ENCODE measurements around the gene CYP2A7.
"Not testable (repeated sequence)": the region's sequence is repeated elsewhere in the genome, so short reads cannot be mapped to it uniquely, and the experiment has no call there.

The CYP2A7 gene

DNA sequence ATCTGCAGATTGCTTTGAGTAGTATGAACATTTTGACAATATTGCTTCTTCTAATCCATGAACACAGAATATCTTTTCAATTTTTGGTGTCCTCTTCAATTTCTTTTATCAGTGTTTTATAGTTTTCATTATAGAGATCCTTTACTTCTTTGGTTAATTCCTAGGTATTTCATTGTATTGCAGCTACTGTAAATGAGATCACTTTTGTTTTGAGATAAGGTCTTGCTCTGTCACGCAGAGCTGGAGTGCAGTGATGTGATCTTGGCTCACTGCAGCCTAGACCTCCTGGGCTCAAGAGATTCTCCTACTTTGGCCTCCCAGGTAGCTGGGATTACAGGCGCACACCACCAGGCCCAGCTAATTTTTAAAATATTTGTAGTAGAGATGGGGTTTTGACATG, 9.8 kb downstream of the CYP2A7 start:
- H4K20me1 ChIP-seq (ENCODE audit: low read depth, low read length): no peaks in the 10 kb centered on the region
- H3K9me2 ChIP-seq (replicated peaks; ENCODE audit: insufficient read depth, low read length): no peaks in the 10 kb centered on the region
- H3K27me3 ChIP-seq (ENCODE audit: low read length): no peaks in the 10 kb centered on the region
- H3K36me3 ChIP-seq (ENCODE audit: low read length): no peaks in the 10 kb centered on the region
- no peaks in the 10 kb centered on the region for H3F3A ChIP-seq (ENCODE audit: insufficient read depth)
- H3K9me3 ChIP-seq (ENCODE audit: insufficient read depth, low read length): no peaks in the 10 kb centered on the region
- no peak overlapping the region for H2AFZ ChIP-seq (ENCODE audit: low read depth, low read length, severe bottlenecking)
- H3K9ac ChIP-seq (ENCODE audit: low read length): no peak overlapping the region
- H3K4me3 ChIP-seq (ENCODE audit: insufficient read depth, low read length, poor library complexity, severe bottlenecking): no peak overlapping the region
- no peak overlapping the region for H3K27ac ChIP-seq (ENCODE audit: low read depth, low read length)
- TF ChIP-seq, protein P1, sequence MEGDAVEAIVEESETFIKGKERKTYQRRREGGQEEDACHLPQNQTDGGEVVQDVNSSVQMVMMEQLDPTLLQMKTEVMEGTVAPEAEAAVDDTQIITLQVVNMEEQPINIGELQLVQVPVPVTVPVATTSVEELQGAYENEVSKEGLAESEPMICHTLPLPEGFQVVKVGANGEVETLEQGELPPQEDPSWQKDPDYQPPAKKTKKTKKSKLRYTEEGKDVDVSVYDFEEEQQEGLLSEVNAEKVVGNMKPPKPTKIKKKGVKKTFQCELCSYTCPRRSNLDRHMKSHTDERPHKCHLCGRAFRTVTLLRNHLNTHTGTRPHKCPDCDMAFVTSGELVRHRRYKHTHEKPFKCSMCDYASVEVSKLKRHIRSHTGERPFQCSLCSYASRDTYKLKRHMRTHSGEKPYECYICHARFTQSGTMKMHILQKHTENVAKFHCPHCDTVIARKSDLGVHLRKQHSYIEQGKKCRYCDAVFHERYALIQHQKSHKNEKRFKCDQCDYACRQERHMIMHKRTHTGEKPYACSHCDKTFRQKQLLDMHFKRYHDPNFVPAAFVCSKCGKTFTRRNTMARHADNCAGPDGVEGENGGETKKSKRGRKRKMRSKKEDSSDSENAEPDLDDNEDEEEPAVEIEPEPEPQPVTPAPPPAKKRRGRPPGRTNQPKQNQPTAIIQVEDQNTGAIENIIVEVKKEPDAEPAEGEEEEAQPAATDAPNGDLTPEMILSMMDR (IDR thresholded peaks at IDR 0.05; ENCODE audit: insufficient read depth, low read length, poor library complexity, severe bottlenecking): no peak
- TF ChIP-seq EZH2phosphoT487 (conservative IDR thresholded peaks at IDR 0.05; ENCODE audit: low read length): no peak
- no peak overlapping the region for H3K4me2 ChIP-seq (ENCODE audit: low read depth, low read length, poor library complexity, severe bottlenecking)
- H3K79me2 ChIP-seq (ENCODE audit: insufficient read depth, low read length): no peaks in the 10 kb centered on the region

DNA sequence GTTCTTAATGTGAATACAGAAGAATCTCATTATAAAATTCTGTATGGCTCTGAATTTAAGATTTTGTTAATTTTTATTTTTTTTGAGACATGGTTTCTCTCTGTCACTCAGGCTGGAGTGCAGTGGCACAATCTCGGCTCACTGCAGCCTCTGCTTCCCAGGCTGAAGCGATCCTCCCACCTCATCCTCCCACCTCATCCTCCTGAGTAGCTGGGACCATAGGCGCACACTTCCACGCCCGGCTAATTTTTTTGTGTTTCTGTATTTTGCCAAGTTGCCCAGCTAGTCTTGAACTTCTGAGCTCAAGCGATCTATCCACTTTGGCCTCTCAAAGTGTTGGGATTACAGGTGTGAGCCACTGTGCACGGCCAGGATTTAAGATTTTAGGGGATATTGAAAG, 14.3 kb downstream of the CYP2A7 start:
- H3K36me3 ChIP-seq (ENCODE audit: low read length): no peaks in the 10 kb centered on the region
- no peaks in the 10 kb centered on the region for H3K27me3 ChIP-seq (ENCODE audit: low read length)
- H3K79me2 ChIP-seq (ENCODE audit: insufficient read depth, low read length): no peaks in the 10 kb centered on the region
- H3K9ac ChIP-seq (ENCODE audit: low read length): no peak overlapping the region
- H3K4me3 ChIP-seq (ENCODE audit: insufficient read depth, low read length, poor library complexity, severe bottlenecking): no peak overlapping the region
- no peaks in the 10 kb centered on the region for H3F3A ChIP-seq (ENCODE audit: insufficient read depth)
- no peaks in the 10 kb centered on the region for H3K9me3 ChIP-seq (ENCODE audit: insufficient read depth, low read length)
- H3K4me2 ChIP-seq (ENCODE audit: low read depth, low read length, poor library complexity, severe bottlenecking): no peak overlapping the region
- no peaks in the 10 kb centered on the region for H4K20me1 ChIP-seq (ENCODE audit: low read depth, low read length)
- no peak for TF ChIP-seq EZH2phosphoT487 (conservative IDR thresholded peaks at IDR 0.05; ENCODE audit: low read length)
- TF ChIP-seq, protein P1 (IDR thresholded peaks at IDR 0.05; ENCODE audit: insufficient read depth, low read length, poor library complexity, severe bottlenecking): no peak
- H3K27ac ChIP-seq (ENCODE audit: low read depth, low read length): no peak overlapping the region
- H3K9me2 ChIP-seq (replicated peaks; ENCODE audit: insufficient read depth, low read length): no peaks in the 10 kb centered on the region
- no peak overlapping the region for H2AFZ ChIP-seq (ENCODE audit: low read depth, low read length, severe bottlenecking)

DNA sequence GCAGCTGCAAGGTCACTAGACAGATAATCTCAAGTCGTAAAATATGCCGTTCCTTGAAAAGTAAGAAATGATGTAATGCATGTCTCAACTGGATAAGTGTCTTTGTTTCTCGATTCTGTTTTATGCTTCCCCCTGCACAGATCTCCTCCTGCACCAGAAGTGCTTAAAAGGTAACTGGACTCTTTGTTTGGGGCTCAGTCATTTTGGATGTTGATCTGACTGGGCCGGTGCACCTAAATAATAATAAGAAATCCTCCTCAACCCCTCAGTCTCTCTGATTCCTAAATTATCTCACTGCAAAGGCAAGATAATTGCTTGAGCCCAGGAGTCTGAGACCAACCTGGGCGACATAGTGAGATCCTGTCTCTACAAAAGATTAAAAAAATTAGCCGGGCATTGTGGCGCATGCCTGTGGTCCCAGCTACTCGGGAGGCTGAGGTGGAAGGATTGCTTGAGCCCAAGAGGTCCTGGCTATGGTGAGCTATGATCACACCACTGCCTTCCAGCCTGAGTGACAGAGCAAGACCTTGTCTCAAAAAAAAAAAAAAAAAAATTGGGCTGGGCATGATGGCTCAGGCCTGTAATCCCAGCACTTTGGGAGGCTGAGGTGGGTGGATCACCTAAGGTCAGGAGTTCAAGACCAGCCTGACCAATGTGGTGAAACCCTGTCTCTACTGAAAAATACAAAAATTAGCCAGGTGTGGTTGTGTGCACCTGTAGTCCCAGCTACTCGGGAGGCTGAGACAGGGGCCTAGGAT, 17.1 kb downstream of the CYP2A7 start:
- not testable (repeated sequence) for H3K9me2 ChIP-seq (replicated peaks; ENCODE audit: insufficient read depth, low read length); H3F3A ChIP-seq (ENCODE audit: insufficient read depth); H3K27me3 ChIP-seq (ENCODE audit: low read length); H3K9me3 ChIP-seq (ENCODE audit: insufficient read depth, low read length); H3K27ac ChIP-seq (ENCODE audit: low read depth, low read length); H3K4me3 ChIP-seq (ENCODE audit: insufficient read depth, low read length, poor library complexity, severe bottlenecking); H3K9ac ChIP-seq (ENCODE audit: low read length); H3K79me2 ChIP-seq (ENCODE audit: insufficient read depth, low read length); H4K20me1 ChIP-seq (ENCODE audit: low read depth, low read length); H2AFZ ChIP-seq (ENCODE audit: low read depth, low read length, severe bottlenecking); H3K36me3 ChIP-seq (ENCODE audit: low read length); H3K4me2 ChIP-seq (ENCODE audit: low read depth, low read length, poor library complexity, severe bottlenecking)

DNA sequence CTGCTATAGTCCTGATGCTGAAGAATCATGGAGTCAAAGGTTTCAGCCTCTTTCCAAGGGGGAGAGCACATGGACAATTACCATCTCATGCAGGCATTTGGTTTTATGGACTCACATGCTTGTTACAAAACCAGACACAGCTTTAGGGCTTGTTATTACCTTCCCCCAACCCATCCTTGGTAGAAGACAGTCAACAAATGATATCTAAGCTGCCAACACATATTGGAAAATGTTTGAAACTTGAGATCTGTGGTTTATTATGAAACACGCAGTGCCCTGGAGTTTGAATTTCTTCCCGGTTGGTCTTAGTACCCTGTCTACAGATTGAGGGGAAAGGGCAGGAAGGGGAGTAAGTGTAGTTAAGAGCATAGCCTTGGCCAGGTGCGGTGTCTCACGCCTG, 19.2 kb downstream of the CYP2A7 start:
- no peak overlapping the region for H3K4me2 ChIP-seq (ENCODE audit: low read depth, low read length, poor library complexity, severe bottlenecking)
- H3K79me2 ChIP-seq (ENCODE audit: insufficient read depth, low read length): no peaks in the 10 kb centered on the region
- no peak overlapping the region for H2AFZ ChIP-seq (ENCODE audit: low read depth, low read length, severe bottlenecking)
- no peaks in the 10 kb centered on the region for H3K27me3 ChIP-seq (ENCODE audit: low read length)
- H3K9me2 ChIP-seq (replicated peaks; ENCODE audit: insufficient read depth, low read length): no peaks in the 10 kb centered on the region
- no peak overlapping the region for H3K27ac ChIP-seq (ENCODE audit: low read depth, low read length)
- no peaks in the 10 kb centered on the region for H4K20me1 ChIP-seq (ENCODE audit: low read depth, low read length)
- H3K36me3 ChIP-seq (ENCODE audit: low read length): no peaks in the 10 kb centered on the region
- no peak overlapping the region for H3K9ac ChIP-seq (ENCODE audit: low read length)
- no peaks in the 10 kb centered on the region for H3K9me3 ChIP-seq (ENCODE audit: insufficient read depth, low read length)
- no peaks in the 10 kb centered on the region for H3F3A ChIP-seq (ENCODE audit: insufficient read depth)
- TF ChIP-seq EZH2phosphoT487 (conservative IDR thresholded peaks at IDR 0.05; ENCODE audit: low read length): no peak
- TF ChIP-seq, protein P1 (IDR thresholded peaks at IDR 0.05; ENCODE audit: insufficient read depth, low read length, poor library complexity, severe bottlenecking): no peak
- no peak overlapping the region for H3K4me3 ChIP-seq (ENCODE audit: insufficient read depth, low read length, poor library complexity, severe bottlenecking)

Data from SU-DHL-6 (cell line).